Ramos (cell line): ENCODE results near the gene CYP4V2.
"Not testable (repeated sequence)": the region's sequence is repeated elsewhere in the genome, so short reads cannot be mapped to it uniquely, and the experiment has no call there.

Experiments used
- in situ Hi-C: fragments of 300-500 bp; cut with MboI; formaldehyde crosslinking; loops from one replicate; pipeline ENCODE4 v1.14.3; 2022; ENCODE audit warnings: low sequenced_read_pairs; ENCODE audit not compliant: unreplicated experiment

The CYP4V2 gene

DNA sequence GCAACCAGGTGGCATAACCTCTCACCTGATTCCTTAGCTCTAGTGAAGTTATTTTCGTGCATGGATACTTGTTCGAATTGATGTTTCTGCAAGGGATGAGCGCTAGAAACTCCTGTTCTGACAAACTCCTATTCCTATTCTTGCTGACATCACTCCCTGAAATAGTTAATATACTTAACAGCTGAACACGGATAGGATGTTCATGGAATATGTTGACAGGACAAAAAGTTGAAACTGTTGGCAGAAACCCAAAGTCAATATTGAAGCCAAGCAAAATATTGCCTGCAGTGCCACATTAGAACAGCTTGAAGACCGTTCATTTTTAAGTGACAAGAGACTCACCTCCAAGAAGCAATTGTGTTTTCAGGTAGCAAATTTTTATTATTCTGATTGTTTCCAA, 35.9 kb downstream of the CYP4V2 start, which contains the start of gene KLKB1:
Gene KLKB1, plus strand, starts transcription at position 287 of the 400 bp plus-strand sequence. CDS start 689 bp downstream, outside the sequence.
- in situ Hi-C loops, result no loop called here

DNA sequence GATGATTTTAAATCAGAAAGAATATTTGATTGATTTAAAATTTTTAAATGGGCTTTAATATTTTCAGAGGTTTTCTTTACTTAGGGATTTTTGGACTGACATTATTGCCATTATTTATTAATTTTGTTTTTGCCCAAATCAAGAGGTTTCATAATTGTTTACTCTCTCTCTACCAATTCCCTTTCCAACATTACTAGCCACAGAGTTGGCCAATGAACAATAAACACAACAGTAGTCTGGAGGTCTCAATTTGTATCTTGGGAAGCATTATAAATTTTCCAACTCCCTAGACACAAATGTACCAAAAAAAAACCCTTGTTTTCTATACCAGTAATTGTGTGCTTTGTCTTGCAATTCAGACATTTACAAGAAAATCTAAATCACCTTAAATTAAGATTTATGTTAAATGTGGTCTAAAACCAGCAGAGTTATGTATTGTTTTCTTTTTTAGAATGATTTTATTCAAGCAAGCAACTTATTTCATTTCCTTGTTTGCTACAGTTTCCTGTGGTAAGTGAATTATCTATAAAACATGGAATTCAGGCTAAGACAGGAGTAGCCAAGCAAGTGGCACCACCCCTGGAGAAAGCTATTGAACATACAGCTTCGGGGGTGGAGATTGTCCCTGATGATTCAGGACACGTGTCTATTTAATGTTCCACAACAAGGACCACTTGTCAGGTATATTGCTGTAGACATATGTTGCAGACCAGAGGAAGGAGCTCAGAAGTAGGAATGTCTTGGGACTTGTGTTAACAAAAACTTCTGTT, 36.6 kb downstream of the CYP4V2 start:
- in situ Hi-C loops, result no loop called here

DNA sequence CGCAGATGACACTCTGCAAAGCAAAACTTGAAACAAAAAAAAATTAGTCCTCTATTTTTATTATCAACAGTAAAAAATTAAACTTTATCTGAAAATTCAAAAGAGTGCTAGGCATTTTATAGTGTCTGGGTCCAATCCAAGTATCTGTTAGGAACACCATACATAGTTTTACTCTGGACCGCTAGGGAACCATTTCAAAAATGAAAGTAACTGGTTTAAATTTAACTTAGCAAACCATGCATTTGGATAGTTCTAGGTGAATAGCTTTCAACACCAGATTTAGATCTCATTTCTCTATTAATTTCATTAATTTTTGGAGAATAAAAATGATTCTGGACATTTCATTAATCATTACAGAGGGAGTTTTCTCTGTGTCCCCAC, 37.1 kb downstream of the CYP4V2 start:
- in situ Hi-C loops, result no loop called here

DNA sequence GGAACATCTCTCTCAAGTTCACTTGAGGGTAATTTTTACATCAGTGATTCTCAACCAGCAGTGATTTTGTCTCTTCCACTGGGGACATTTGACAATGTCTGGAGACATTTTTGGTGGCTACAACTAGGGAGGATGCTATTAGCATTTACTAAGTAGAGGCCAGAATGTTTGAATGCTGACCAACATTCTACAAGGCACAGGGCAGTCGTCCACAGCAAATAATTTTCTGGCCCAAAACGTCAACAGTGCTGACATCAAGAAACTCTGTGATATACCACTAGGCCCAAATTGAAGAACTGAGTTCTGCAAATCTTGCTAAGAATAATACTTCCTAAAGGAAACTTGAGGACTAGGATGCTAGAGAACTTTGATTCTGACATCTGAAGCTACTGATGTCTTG, 43.0 kb downstream of the CYP4V2 start:
- in situ Hi-C loops, result no loop called here

DNA sequence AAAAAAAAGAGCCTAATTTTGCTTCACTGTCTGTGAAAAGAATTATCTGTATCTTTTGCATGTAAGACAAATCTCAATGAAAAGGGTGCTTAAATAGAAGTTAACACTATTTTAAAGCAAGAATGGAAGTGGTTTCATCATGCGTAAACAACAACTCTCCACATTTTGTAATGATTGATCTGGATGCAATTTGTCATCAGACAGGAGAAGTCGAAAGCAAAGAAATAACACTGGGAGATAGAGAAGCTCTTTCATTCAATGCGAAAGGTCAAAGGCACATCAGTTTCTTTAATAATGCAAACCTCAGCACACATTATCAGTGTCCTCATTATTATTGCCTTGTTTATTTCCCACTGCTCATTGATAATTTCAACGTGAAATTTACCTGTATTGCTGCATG, 44.8 kb downstream of the CYP4V2 start:
- in situ Hi-C loops, result no loop called here

DNA sequence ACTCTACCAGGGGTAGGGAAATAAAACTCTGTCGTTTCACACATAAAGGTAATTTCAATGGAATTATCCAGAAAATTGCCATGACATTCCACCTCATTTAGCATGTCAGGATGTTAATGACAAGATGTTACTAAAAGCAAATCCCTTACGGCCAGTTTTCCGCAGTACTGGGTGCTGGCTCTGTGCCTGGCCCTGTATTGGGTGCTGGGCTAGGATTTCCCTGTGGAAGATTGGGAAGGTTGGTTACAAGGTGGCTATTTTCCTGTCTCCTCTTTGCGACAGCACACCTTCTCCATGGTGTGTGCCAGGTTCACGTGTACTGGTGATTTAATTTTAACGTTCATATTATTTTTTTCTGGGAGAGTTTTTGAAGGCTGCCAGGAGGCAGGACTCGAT, 49.1 kb downstream of the CYP4V2 start:
- in situ Hi-C loops, result no loop called here

GRCh38 chr4:186240848-186241491, 49.6 kb downstream of the CYP4V2 start:
- in situ Hi-C loops, result no loop called here

GRCh38 chr4:186241616-186242015, 50.2 kb downstream of the CYP4V2 start:
- in situ Hi-C loops, result no loop called here

DNA sequence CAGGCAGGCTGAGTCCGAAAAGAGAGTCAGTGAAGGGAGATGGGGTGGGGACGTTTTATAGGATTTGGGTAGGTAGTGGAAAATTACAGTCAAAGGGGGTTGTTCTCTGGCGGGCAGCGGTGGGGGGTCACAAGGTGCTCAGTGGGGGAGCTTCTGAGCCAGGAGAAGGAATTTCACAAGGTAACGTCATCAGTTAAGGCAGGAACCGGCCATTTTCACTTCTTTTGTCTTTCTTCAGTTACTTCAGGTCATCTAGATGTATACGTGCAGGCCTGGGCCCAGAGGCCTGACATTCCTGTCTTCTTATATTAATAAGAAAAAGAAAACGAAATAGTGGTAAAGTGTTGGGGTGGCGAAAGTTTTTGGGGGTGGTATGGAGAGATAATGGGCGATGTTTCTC, 50.7 kb downstream of the CYP4V2 start:
- in situ Hi-C loops, result not testable (repeated sequence)

GRCh38 chr4:186243331-186243730, 52.0 kb downstream of the CYP4V2 start:
- in situ Hi-C loops, result no loop called here

DNA sequence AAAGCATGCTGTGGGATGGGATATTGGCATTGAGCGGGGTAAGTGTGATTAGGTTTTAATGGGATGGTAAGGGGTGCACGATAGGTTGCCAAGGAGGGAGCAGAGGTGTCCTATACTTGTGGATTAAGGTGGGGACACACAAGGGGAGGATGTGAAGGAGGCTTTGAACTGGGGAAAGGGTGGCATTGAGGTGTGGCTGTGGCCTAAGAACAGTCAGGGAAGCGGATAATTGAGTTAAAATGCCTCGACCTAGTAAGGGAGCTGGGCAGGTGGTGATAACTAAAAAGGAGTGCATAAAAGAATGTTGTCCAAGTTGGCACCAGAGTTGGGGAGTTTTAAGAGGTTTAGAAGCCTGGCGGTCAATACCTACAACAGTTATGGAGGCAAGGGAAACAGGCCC, 53.5 kb downstream of the CYP4V2 start:
- in situ Hi-C loops, result no loop called here

DNA sequence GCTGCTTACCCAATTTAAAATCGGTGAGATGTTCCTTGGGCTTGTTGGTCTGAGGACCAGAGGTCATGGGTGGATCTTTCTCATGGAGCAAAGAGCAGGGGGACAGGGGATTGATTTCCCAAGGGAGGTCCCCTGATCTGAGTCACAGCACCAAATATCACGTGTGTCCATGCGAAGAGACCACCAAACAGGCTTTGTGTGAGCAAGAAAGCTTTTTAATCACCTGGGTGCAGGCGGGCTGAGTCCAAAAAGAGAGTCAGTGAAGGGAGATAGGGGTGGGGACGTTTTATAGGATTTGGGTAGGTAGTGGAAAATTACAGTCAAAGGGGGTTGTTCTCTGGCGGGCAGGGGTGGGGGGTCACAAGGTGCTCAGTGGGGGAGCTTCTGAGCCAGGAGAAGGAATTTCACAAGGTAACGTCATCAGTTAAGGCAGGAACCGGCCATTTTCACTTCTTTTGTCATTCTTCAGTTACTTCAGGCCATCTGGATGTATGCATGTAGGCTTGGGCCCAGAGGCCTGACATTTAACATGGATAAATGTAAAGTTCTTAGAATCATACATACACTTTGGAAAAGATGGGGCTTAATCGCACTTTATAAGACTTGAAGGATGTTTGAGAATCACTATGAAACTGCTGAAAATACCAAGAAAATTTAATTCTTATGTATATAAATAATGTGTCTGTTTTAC, 55.8 kb downstream of the CYP4V2 start:
- in situ Hi-C loops, result not testable (repeated sequence)

DNA sequence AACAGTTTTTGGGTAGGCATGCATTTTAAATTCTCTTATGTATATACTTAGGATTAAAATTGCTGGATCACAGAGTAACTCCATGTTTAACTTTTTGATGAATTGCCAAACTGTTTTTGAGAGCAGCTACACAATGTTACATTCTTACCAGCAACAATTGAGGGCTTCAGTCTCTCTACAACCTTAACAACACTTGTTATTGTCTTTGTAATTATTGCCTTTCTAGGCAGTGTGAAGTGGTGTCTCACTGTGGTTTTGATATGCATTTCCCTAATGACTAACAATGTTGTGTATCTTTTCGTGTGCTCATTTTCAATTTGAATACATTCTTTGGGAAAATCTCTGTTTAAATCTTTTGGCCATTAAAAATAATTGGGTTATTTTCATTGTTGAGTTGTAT, 57.3 kb downstream of the CYP4V2 start:
- in situ Hi-C loops, result no loop called here

DNA sequence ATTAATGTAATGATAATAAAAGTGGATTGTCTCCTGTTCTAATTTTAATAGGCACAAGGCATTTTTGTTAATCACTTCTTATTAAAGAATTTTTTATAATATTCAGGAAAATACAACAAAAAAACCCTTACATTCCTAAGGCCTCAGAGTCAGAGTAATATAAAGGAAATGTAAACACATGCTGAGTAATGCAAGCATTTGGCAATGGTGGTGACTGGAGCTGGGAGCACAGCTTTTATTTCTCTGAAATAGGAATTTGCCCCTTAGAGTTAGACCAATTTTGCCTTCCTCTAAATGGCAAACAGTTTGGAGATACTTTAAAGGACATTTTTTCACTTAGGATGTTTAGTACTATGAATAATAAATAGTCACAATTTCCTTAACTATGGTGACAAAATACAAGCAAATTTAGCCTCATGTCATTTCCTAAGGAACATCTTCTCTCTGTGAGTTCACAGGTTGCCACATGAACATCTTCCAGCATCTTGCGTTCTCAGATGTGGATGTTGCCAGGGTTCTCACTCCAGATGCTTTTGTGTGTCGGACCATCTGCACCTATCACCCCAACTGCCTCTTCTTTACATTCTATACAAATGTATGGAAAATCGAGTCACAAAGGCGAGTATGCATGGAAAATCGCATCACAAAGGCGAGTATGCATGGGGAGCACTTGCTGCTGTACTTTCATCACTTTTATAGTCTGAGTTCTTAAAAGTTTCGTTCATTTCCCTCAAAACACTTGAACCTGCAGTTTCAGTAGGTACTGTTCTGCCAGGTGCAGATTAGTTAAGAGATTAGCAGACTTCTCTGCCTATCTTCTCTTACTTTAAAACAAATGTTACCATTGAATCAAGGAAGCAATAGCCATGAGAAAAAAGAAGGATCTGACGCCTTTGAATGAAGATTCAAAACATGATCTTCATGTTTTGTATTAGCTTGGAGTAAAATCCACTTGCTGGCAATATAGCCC, 58.7 kb downstream of the CYP4V2 start:
- in situ Hi-C loops, result no loop called here

- in situ Hi-C loops, result no loop called here
Observed at GRCh38 chr4:186250760-186251159, 59.4 kb downstream of the CYP4V2 start.

- in situ Hi-C loops, result no loop called here
Observed at GRCh38 chr4:186255122-186255521, 63.8 kb downstream of the CYP4V2 start.

DNA sequence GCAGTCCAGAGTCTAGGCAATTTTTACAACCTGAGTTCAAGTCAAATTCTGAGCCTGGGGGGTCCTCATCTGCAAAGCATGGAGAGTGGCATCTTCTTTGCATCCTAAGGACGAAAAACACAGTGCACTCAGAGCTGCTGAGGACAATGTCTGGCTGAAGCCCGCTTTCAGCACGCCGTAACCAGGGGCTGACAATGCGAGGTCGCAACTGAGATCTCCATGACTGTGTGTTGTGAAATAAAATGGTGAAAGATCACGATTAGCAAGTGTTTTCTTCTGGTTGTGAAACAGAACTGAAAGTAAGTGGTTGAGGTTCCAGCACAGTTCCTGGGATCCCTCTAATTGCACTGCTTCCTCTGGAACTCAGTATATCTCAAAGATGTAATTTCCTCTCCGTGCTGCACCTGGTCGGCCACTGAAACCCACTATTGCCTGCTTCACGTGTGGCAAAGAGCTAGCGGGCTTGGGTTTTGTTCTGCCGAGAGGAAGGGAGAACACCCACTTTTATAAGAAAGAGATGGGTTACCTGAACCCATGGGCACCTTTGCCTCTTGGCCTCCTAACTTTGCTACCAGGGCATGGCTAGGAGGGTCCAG, 66.9 kb downstream of the CYP4V2 start:
- in situ Hi-C loops, result no loop called here

DNA sequence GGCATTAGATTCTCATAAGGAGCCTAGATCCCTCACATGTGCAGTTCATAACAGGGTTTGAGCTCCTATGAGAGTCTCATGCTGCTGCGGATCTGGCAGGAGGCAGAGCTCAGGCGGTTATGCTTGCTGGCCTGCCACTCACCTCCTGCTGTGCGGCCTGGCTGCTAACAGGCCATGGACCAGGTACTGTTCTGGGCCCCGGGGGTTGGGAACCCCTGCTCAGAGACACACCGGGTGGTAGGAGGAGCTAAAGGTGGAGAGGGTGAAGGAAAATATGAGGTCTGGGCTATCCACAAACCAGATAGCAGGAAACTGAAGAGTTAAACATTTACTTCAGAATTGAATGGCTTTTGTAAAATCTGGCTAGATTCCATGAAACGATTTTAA, 68.7 kb downstream of the CYP4V2 start:
- in situ Hi-C loops, result no loop called here
